ENCODE measurements around the gene VEGFA.

- TF ChIP-seq CTCF (IDR thresholded peaks at IDR 0.05): no peak
- TF ChIP-seq POLR2A (IDR thresholded peaks at IDR 0.05): no peak
- no peak for TF ChIP-seq POLR2AphosphoS5 (IDR thresholded peaks at IDR 0.05; ENCODE audit: insufficient read depth in 1 of 2, low read depth in 1 of 2)
Measured at GRCh38 chr6:43767553-43768505, 2.2 kb upstream of the VEGFA start.

Measured in vagina (tissue), 2 donors.